ENCODE results near the gene PLA2G5.

Gene PLA2G5

GRCh38 chr1:20070357-20070756 is 363 bp downstream of the PLA2G5 start:
- no peak for DNase-seq

GRCh38 chr1:20071416-20071815 is 1.4 kb downstream of the PLA2G5 start:
- no peak for DNase-seq

GRCh38 chr1:20072771-20073170 is 2.8 kb downstream of the PLA2G5 start:
- DNase-seq: no peak

GRCh38 chr1:20073256-20073655 is 3.3 kb downstream of the PLA2G5 start:
- DNase-seq: no peak

- no peak for DNase-seq
Measured at GRCh38 chr1:20074055-20074724, 4.2 kb downstream of the PLA2G5 start.

- DNase-seq: no peak
Measured at GRCh38 chr1:20074725-20075171, 4.8 kb downstream of the PLA2G5 start.

GRCh38 chr1:20075345-20075744 is 5.4 kb downstream of the PLA2G5 start:
- no peak for DNase-seq

GRCh38 chr1:20076223-20076622 is 6.2 kb downstream of the PLA2G5 start:
- DNase-seq: no peak

GRCh38 chr1:20076710-20077461 is 6.9 kb downstream of the PLA2G5 start:
- DNase-seq: no peak

GRCh38 chr1:20078171-20078651 is 8.2 kb downstream of the PLA2G5 start:
- DNase-seq: no peak

GRCh38 chr1:20078711-20079110 is 8.7 kb downstream of the PLA2G5 start:
- DNase-seq: no peak

- no peak for DNase-seq
Measured at GRCh38 chr1:20079661-20080305, 9.8 kb downstream of the PLA2G5 start.

- DNase-seq: peak in 2 of 14 donors; percentile 3 to 15
Measured at GRCh38 chr1:20080441-20081352, 10.7 kb downstream of the PLA2G5 start.

GRCh38 chr1:20081353-20081810 is 11.4 kb downstream of the PLA2G5 start:
- DNase-seq: no peak

- no peak for DNase-seq
Measured at GRCh38 chr1:20082772-20083171, 12.8 kb downstream of the PLA2G5 start.

- no peak for DNase-seq
Measured at GRCh38 chr1:20083178-20083944, 13.4 kb downstream of the PLA2G5 start.

GRCh38 chr1:20086800-20087199 is 16.8 kb downstream of the PLA2G5 start:
- DNase-seq: no peak

GRCh38 chr1:20087668-20088067 is 17.7 kb downstream of the PLA2G5 start:
- no peak for DNase-seq

GRCh38 chr1:20089328-20090077 is 19.5 kb downstream of the PLA2G5 start:
- no peak for DNase-seq

- DNase-seq: no peak
Measured at GRCh38 chr1:20090119-20090518, 20.1 kb downstream of the PLA2G5 start.

GRCh38 chr1:20090641-20091040 is 20.6 kb downstream of the PLA2G5 start:
- no peak for DNase-seq

Data from C1 segment of cervical spinal cord (tissue), 14 donors.